NCI-H345 treated with DMSO at 0.1 percent for 48 hours (cell line): ENCODE data around the gene NEURL1.

Experiments used
- DNase-seq: peaks from one replicate; lab custom pipeline; 2025; ENCODE audit not compliant: unreplicated experiment; lab: John Stamatoyannopoulos, UW

Gene NEURL1

GRCh38 chr10:103559776-103560175 is 66.3 kb downstream of the NEURL1 start:
- no peak for DNase-seq

- DNase-seq: no peak
These were observed 67.4 kb downstream of the NEURL1 start for GRCh38 chr10:103560886-103561285.

- DNase-seq: no peak
These were observed 68.9 kb downstream of the NEURL1 start for GRCh38 chr10:103562383-103562782.

- DNase-seq: no peak
These were observed 70.0 kb downstream of the NEURL1 start for GRCh38 chr10:103563231-103564115.

- DNase-seq: no peak
These were observed 70.6 kb downstream of the NEURL1 start for GRCh38 chr10:103564116-103564501.

- no peak for DNase-seq
These were observed 71.4 kb downstream of the NEURL1 start for GRCh38 chr10:103564776-103565520.

- no peak for DNase-seq
These were observed 73.0 kb downstream of the NEURL1 start for GRCh38 chr10:103566536-103566935.

GRCh38 chr10:103568505-103568904 is 75.0 kb downstream of the NEURL1 start:
- DNase-seq: no peak

- no peak for DNase-seq
These were observed 76.4 kb downstream of the NEURL1 start for GRCh38 chr10:103569896-103570295.

- no peak for DNase-seq
These were observed 77.5 kb downstream of the NEURL1 start for GRCh38 chr10:103570844-103571655.

GRCh38 chr10:103571656-103571975 is 78.1 kb downstream of the NEURL1 start:
- no peak for DNase-seq

GRCh38 chr10:103572347-103573204 is 79.1 kb downstream of the NEURL1 start:
- no peak for DNase-seq

GRCh38 chr10:103573205-103573487 is 79.6 kb downstream of the NEURL1 start:
- no peak for DNase-seq

GRCh38 chr10:103574097-103575061 is 80.9 kb downstream of the NEURL1 start:
- no peak for DNase-seq

GRCh38 chr10:103575416-103576075 is 82.0 kb downstream of the NEURL1 start:
- DNase-seq: no peak

- DNase-seq: no peak
These were observed 82.6 kb downstream of the NEURL1 start for GRCh38 chr10:103576076-103576471.

GRCh38 chr10:103576862-103577261 is 83.4 kb downstream of the NEURL1 start:
- no peak for DNase-seq

- DNase-seq: no peak
These were observed 85.4 kb downstream of the NEURL1 start for GRCh38 chr10:103578782-103579382.

GRCh38 chr10:103580011-103580410 is 86.5 kb downstream of the NEURL1 start:
- no peak for DNase-seq
